Measurements from ENCODE around the gene ATP1A3.

Gene ATP1A3

GRCh38 chr19:41926763-41927496 lies 67.1 kb downstream of the ATP1A3 start:
- DNase-seq: no peak

GRCh38 chr19:41926028-41926762 lies 67.8 kb downstream of the ATP1A3 start:
- no peak for DNase-seq

- no peak for DNase-seq
Measured at GRCh38 chr19:41925208-41926003, 68.6 kb downstream of the ATP1A3 start.

GRCh38 chr19:41924151-41925145 lies 69.6 kb downstream of the ATP1A3 start:
- no peak for DNase-seq

GRCh38 chr19:41923045-41923788 lies 70.8 kb downstream of the ATP1A3 start:
- DNase-seq: no peak

- DNase-seq: no peak
Measured at GRCh38 chr19:41922585-41922984, 71.4 kb downstream of the ATP1A3 start.

- DNase-seq: no peak
Measured at GRCh38 chr19:41921577-41922576, 72.2 kb downstream of the ATP1A3 start.

GRCh38 chr19:41920882-41921576 lies 73.0 kb downstream of the ATP1A3 start:
- no peak for DNase-seq

- no peak for DNase-seq
Measured at GRCh38 chr19:41919948-41920712, 73.9 kb downstream of the ATP1A3 start.

GRCh38 chr19:41918653-41919244 lies 75.3 kb downstream of the ATP1A3 start:
- no peak for DNase-seq

GRCh38 chr19:41918095-41918494 lies 75.9 kb downstream of the ATP1A3 start:
- no peak for DNase-seq

- DNase-seq: no peak
Measured at GRCh38 chr19:41917676-41918075, 76.4 kb downstream of the ATP1A3 start.

All from stimulated activated CD8-positive, alpha-beta memory T cell treated with anti-CD3 and anti-CD28 coated beads, Interleukin-4, amount 100 ng/mL, for 48 hours (primary cell).